GM18498 (cell line): Measurements from ENCODE around the gene TMEM213.
A peak's percentile ranks its signal among the peaks of the same experiment; 100 is the strongest.

Experiments
- ATAC-seq: cut with Tn5 transposase; IDR thresholded peaks from one replicate; pipeline ENCODE4 v1.9.1; 2021; ENCODE audit warnings: mild to moderate bottlenecking, moderate library complexity; ENCODE audit not compliant: unreplicated experiment

Gene TMEM213

GRCh38 chr7:138797715-138798320 is at the start of gene TMEM213, which contains the start of gene ATP6V0A4:
TMEM213 (plus strand) TSS chr7:138797994; CDS start chr7:138798105, 111 bp downstream.
ATP6V0A4 (minus strand) TSS chr7:138798196; CDS start chr7:138771247, 26,949 bp downstream.
- ATAC-seq, result no peak

GRCh38 chr7:138748666-138749065 is 49.1 kb upstream of the TMEM213 start:
- no peak for ATAC-seq

GRCh38 chr7:138749960-138750359 is 47.8 kb upstream of the TMEM213 start:
- ATAC-seq, result no peak

- no peak for ATAC-seq
These were observed 47.3 kb upstream of the TMEM213 start for GRCh38 chr7:138750473-138750872.

GRCh38 chr7:138750901-138751464 is 46.8 kb upstream of the TMEM213 start:
- ATAC-seq, result no peak

- ATAC-seq, result peak; percentile 93
These were observed 45.2 kb upstream of the TMEM213 start for GRCh38 chr7:138752518-138753149.

GRCh38 chr7:138753150-138753518 is 44.7 kb upstream of the TMEM213 start:
- no peak for ATAC-seq

GRCh38 chr7:138753610-138754009 is 44.2 kb upstream of the TMEM213 start:
- no peak for ATAC-seq

GRCh38 chr7:138755331-138755747 is 42.5 kb upstream of the TMEM213 start:
- ATAC-seq, result no peak

- no peak for ATAC-seq
These were observed 41.8 kb upstream of the TMEM213 start for GRCh38 chr7:138755842-138756590.

- ATAC-seq, result no peak
These were observed 41.1 kb upstream of the TMEM213 start for GRCh38 chr7:138756591-138757242.

- ATAC-seq, result no peak
These were observed 29.6 kb upstream of the TMEM213 start for GRCh38 chr7:138768241-138768640.

GRCh38 chr7:138770904-138771303 is 26.9 kb upstream of the TMEM213 start:
- no peak for ATAC-seq

GRCh38 chr7:138773176-138773575 is 24.6 kb upstream of the TMEM213 start:
- no peak for ATAC-seq

GRCh38 chr7:138773817-138774216 is 24.0 kb upstream of the TMEM213 start:
- no peak for ATAC-seq

- no peak for ATAC-seq
These were observed 21.5 kb upstream of the TMEM213 start for GRCh38 chr7:138776166-138776833.

- no peak for ATAC-seq
These were observed 16.8 kb upstream of the TMEM213 start for GRCh38 chr7:138781004-138781403.

- no peak for ATAC-seq
These were observed 13.1 kb upstream of the TMEM213 start for GRCh38 chr7:138784692-138785091.

GRCh38 chr7:138785587-138786437 is 12.0 kb upstream of the TMEM213 start:
- no peak for ATAC-seq
